ENCODE data around the gene HSF5. TPM values are rescaled to one million over a fixed set of nuclear protein-coding genes. Genes with fewer than 3 reads are reported as not detected.

Gene HSF5
- total and polyA plus RNA-seq, 2 of the 13 experiments (the other 11 are each of a cell fraction or from before 2014, with no cell fraction given): not detected

DNA sequence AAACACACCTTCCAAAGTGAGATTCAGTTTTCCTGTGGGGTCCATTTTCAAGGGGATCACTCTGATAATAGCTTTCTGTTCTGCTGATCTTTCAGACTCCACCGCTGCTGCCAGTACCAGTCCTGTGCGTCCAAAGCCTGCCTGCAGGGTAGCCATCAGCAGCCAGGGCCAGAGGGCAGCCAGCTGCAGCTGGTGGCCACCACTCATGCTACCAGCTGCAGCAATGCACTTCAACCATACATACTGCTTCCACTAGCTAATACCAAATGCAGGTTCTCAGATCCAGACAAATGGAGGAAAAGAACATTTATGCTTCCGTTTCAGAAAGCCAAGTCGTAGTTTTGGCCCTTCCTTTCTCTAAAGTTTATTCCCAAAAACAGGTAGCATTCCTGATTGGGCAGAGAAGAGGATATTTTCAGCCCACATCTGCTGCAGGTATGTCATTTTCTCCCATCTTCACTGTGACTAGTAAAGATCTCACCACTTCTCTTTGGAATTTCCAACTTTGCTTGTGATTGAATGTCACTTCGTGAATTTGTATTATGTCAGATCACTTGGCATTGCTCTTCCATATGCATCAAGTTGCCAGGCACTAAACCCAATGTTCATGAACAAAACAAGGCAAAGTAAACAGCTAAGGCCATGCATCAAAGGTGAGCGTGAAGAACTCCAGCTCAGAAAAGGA, 72.7 kb downstream of the HSF5 start (continued):
- TF ChIP-seq FOXA1 (IDR thresholded peaks at IDR 0.05): no peak
- TF ChIP-seq FOXA1 (CRISPR knock-in tag; IDR thresholded peaks at IDR 0.05): peak; percentile 76
- 0 out of 2 replicates have a peak, but pooled peaks have one; percentile 39 for TF ChIP-seq HNF4A (CRISPR knock-in tag; IDR thresholded peaks at IDR 0.05)
- TF ChIP-seq HDAC1 (CRISPR knock-in tag; IDR thresholded peaks at IDR 0.05): peak; percentile 71
- peak; percentile 66; the same call in 1 of the 2 replicates for TF ChIP-seq RBFOX2 (IDR thresholded peaks at IDR 0.05; ENCODE audit: low read depth, low read length)
- TF ChIP-seq ZNF12 (CRISPR knock-in tag; IDR thresholded peaks at IDR 0.05): peak; percentile 67; the same call in 1 of the 2 replicates
- TF ChIP-seq FOXK1 (CRISPR knock-in tag; IDR thresholded peaks at IDR 0.05; ENCODE audit: borderline replicate concordance, low read depth): 0 out of 2 replicates have a peak, but pooled peaks have one; percentile 15
- peak; percentile 44; the same call in 1 of the 3 replicates for TF ChIP-seq MXI1 (IDR thresholded peaks at IDR 0.05; ENCODE audit: borderline replicate concordance, low read depth, low read length)
- peak; percentile 33; the same call in 1 of the 2 replicates for TF ChIP-seq DMAP1 (CRISPR knock-in tag; IDR thresholded peaks at IDR 0.05)
- peak; percentile 72; the same call in 1 of the 2 replicates for TF ChIP-seq PITX1 (CRISPR knock-in tag; IDR thresholded peaks at IDR 0.05)
- TF ChIP-seq ZFX (CRISPR knock-in tag; IDR thresholded peaks at IDR 0.05; ENCODE audit: low read depth): peak; percentile 35; the same call in 1 of the 2 replicates
- TF ChIP-seq PRMT3 (CRISPR knock-in tag; IDR thresholded peaks at IDR 0.05; ENCODE audit: borderline replicate concordance, low read depth): 0 out of 2 replicates have a peak, but pooled peaks have one; percentile 53
- no peak for TF ChIP-seq SP5 (CRISPR knock-in tag; IDR thresholded peaks at IDR 0.05; ENCODE audit: borderline replicate concordance, low read depth)
- TF ChIP-seq FOXA3 (CRISPR knock-in tag; IDR thresholded peaks at IDR 0.05): peak; percentile 78
- TF ChIP-seq BORCS8-MEF2B (CRISPR knock-in tag; IDR thresholded peaks at IDR 0.05): peak; percentile 48; the same call in 1 of the 2 replicates
- TF ChIP-seq SALL2 (CRISPR knock-in tag; IDR thresholded peaks at IDR 0.05): peak; percentile 51; the same call in 1 of the 2 replicates
- TF ChIP-seq, protein P1, sequence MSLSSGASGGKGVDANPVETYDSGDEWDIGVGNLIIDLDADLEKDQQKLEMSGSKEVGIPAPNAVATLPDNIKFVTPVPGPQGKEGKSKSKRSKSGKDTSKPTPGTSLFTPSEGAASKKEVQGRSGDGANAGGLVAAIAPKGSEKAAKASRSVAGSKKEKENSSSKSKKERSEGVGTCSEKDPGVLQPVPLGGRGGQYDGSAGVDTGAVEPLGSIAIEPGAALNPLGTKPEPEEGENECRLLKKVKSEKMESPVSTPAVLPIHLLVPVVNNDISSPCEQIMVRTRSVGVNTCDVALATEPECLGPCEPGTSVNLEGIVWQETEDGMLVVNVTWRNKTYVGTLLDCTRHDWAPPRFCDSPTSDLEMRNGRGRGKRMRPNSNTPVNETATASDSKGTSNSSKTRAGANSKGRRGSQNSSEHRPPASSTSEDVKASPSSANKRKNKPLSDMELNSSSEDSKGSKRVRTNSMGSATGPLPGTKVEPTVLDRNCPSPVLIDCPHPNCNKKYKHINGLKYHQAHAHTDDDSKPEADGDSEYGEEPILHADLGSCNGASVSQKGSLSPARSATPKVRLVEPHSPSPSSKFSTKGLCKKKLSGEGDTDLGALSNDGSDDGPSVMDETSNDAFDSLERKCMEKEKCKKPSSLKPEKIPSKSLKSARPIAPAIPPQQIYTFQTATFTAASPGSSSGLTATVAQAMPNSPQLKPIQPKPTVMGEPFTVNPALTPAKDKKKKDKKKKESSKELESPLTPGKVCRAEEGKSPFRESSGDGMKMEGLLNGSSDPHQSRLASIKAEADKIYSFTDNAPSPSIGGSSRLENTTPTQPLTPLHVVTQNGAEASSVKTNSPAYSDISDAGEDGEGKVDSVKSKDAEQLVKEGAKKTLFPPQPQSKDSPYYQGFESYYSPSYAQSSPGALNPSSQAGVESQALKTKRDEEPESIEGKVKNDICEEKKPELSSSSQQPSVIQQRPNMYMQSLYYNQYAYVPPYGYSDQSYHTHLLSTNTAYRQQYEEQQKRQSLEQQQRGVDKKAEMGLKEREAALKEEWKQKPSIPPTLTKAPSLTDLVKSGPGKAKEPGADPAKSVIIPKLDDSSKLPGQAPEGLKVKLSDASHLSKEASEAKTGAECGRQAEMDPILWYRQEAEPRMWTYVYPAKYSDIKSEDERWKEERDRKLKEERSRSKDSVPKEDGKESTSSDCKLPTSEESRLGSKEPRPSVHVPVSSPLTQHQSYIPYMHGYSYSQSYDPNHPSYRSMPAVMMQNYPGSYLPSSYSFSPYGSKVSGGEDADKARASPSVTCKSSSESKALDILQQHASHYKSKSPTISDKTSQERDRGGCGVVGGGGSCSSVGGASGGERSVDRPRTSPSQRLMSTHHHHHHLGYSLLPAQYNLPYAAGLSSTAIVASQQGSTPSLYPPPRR (CRISPR knock-in tag; IDR thresholded peaks at IDR 0.05; ENCODE audit: borderline replicate concordance): 0 out of 2 replicates have a peak, but pooled peaks have one; percentile 16
- peak; percentile 48; the same call in 1 of the 2 replicates for TF ChIP-seq ZNF878 (CRISPR knock-in tag; IDR thresholded peaks at IDR 0.05)
- no peak for TF ChIP-seq ZNF75D (CRISPR knock-in tag; IDR thresholded peaks at IDR 0.05; ENCODE audit: borderline replicate concordance)
- peak; percentile 5 for TF ChIP-seq ZFP36 (IDR thresholded peaks at IDR 0.05; ENCODE audit: borderline replicate concordance, low read depth, low read length, partially characterized antibody)
- peak; percentile 36; the same call in 1 of the 2 replicates for TF ChIP-seq NFKBIZ (CRISPR knock-in tag; IDR thresholded peaks at IDR 0.05)
- no peak for TF ChIP-seq CHCHD3 (CRISPR knock-in tag; IDR thresholded peaks at IDR 0.05)

Measured in HepG2 (cell line).